ENCODE data around the gene VIT. TPM values are rescaled to one million over a fixed set of nuclear protein-coding genes. Genes with fewer than 3 reads are reported as not detected.

Gene VIT
- total RNA-seq, 2 experiments from 2014 or later: not detected

DNA sequence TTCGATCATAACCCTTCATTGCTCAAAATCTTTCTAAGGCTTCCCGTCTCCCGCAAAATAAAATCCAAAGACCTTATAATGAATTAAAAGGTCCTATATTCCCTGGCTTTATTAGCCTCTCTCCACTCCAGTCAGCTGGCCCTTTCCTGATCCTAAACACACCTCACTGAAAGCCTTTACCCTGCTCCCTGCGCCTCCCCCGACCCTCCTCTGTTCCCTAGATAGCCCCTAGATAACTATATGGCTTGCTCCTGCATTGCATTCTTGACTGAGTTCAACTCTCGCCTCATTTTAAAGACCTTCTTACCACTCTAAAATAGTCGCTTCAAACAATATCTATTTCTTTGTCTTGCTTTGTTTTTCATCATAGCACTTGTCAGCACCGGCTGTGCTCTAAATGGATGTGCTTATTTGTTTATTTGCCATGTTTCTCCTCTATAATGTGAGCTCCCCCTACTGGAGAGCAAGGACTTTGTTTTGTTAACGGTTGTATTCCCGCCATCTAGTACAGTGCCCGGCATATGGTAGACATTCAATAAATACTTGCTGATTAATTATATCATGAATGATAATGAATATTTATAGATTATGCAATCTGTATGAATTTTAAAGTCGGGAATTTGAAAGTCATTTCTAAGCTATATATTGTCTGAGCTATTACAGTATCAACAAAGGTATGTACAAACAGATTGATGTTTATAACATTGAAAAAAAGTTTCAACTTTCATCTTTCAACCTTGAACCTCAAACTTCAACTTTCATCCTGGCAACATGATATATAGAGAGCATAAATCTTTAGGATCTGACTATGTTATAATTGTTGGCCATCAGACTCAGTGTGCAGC lies 32.4 kb upstream of the VIT start:
- no peaks in the 10 kb centered on the region for H3K9me3 Mint-ChIP-seq

DNA sequence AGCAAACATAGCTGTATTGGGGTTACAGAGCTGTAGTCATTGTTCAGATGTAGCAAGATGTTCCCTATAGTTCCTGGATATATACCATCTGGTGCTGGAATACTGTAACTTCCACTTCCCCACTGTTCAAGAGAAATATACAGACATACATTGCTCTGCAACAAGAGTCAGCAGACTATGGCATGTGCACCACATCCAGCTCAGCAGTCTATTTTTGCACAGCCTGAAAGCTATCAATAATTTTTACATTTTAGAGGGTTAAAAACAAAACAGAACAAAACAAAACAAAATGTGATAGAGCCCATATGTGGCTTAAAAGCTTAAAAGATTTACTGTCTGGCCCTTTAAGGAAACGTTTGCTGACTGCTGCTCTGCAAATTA lies 31.8 kb upstream of the VIT start:
- H3K4me1 Mint-ChIP-seq (ENCODE audit: low read depth): no peaks in the 10 kb centered on the region
- POLR2A ChIA-PET: no interaction called here
- H3K9me3 Mint-ChIP-seq: no peaks in the 10 kb centered on the region
- no peak for DNase-seq
- peaks cover 13% of the 10 kb centered on the region for H3K27me3 Mint-ChIP-seq
- H3K36me3 Mint-ChIP-seq: no peaks in the 10 kb centered on the region
- intact Hi-C loops (cut with micrococcal nuclease): loop anchor here (1.0 to 5.0 kb wide), 2 partner anchors 157 to 312 kb away; no protein-coding TSS in a partner anchor
- H3K27ac Mint-ChIP-seq: no peak overlapping the region
- H3K4me3 Mint-ChIP-seq: no peak overlapping the region
- CTCF ChIA-PET: interaction anchor here (0.6 to 3.1 kb wide), 24 partner anchors 8 to 1496 kb away, joined by 3 to 14 read pairs (median 4); partner anchors contain the start of gene CRIM1

More for the DNA sequence above, 32.4 kb upstream of the VIT start:
- Mint-ChIP-seq H3K27ac (no peak overlapping the region), H3K36me3 (no peaks in the 10 kb centered on the region), H3K27me3 (peaks cover 13% of the 10 kb centered on the region), H3K4me1 (ENCODE audit: low read depth) (no peaks in the 10 kb centered on the region), H3K4me3 (no peak overlapping the region)
- ChIA-PET CTCF (interaction anchor here (0.6 to 3.1 kb wide), 25 partner anchors 8 to 1495 kb away, joined by 3 to 14 read pairs (median 4); partner anchors contain the start of gene CRIM1), POLR2A (no interaction called here)
- intact Hi-C loops (cut with micrococcal nuclease): loop anchor here (1.0 to 5.0 kb wide), 2 partner anchors 157 to 312 kb away; no protein-coding TSS in a partner anchor
- DNase-seq: peak; percentile 14

DNA sequence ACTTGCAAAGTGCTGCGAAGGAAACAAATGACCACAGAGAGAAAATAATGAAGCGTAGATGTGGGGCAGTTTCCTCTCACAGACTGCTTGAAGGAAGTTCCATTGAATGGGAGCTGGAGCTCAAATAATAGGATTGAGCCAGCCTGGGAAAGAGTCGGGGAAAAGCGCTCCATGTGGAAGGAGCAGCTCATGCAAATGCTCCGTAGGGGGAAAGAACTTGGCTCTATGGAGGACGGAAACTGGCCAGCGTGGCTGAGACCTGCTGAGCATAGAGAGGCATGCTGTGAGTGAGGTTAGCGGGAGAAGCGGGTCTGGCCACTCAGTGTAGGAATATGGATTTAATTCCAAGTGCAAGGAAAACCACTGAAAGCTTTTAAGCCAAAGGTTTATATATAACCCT lies 28.6 kb upstream of the VIT start:
- H3K9me3 Mint-ChIP-seq: no peaks in the 10 kb centered on the region
- intact Hi-C loops (cut with micrococcal nuclease): no loop called here
- POLR2A ChIA-PET: no interaction called here

DNA sequence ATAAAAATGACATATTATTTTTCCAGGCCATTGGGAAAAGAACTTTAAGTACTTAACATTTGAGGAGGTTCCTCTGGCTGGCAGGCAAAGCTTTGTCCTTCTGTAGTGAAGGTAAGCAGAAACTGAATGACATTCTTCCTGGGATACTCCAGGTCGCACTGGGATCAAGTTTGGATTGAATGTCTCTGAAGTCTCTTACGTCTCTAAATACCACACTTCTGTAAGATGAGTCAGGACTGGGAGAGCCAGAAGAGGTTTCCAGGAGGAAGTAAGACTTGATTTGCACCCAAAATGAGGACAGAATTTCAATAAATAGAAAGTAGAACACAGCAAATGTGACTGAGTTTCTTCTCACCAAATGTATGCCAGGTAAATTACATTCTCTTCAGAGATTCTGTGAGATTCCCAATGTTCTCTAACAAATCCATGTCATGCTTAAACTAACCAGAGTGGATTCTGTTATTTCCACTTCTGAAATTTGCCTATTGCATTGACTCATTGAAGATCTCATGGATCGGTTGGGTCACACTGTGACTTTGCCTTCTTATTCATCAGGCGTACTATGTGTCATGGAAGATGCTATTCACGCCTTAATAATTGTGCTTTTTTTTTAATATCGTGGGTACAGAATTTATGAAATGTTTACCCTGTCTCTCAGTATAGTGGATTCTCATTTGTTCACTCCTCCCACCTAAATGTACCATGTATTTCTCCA lies 25.5 kb upstream of the VIT start:
- CTCF ChIA-PET: interaction anchor here (0.7 kb wide), 1 partner anchor 728 kb away, joined by 3 read pairs; no protein-coding TSS in a partner anchor
- intact Hi-C loops (cut with micrococcal nuclease): no loop called here
- DNase-seq: no peak
- POLR2A ChIA-PET: no interaction called here
- H3K27ac Mint-ChIP-seq: no peak overlapping the region
- H3K9me3 Mint-ChIP-seq: no peaks in the 10 kb centered on the region
- no peaks in the 10 kb centered on the region for H3K36me3 Mint-ChIP-seq
- no peak overlapping the region for H3K4me3 Mint-ChIP-seq
- H3K27me3 Mint-ChIP-seq: peaks cover 23% of the 10 kb centered on the region
- no peaks in the 10 kb centered on the region for H3K4me1 Mint-ChIP-seq (ENCODE audit: low read depth)

More for the DNA sequence above, 28.6 kb upstream of the VIT start:
- no peak for DNase-seq
- Mint-ChIP-seq H3K27me3 (peaks cover 19% of the 10 kb centered on the region), H3K27ac (no peak overlapping the region), H3K4me3 (no peak overlapping the region), H3K36me3 (no peaks in the 10 kb centered on the region), H3K4me1 (ENCODE audit: low read depth) (no peaks in the 10 kb centered on the region)
- CTCF ChIA-PET: no interaction called here

DNA sequence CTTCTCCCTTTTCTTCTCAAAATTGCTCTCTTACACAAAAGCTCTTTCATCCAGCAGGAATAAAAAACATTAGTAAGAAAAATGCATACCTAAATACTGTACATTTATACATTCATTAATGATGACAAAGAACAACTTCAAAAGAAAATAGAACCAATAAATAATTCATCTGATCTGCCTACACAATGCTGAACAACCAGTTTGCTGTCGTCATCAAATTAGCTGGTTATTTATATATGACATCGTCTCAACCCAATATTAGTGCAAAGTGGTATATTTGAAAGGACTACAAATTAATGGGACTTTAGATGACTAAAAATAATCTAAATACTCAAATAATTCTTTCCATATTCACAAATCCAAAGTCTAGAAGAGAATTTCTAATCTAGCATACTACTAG lies 24.8 kb upstream of the VIT start:
- Mint-ChIP-seq H3K36me3 (no peaks in the 10 kb centered on the region), H3K27ac (no peak overlapping the region), H3K27me3 (peaks cover 28% of the 10 kb centered on the region), H3K4me3 (no peak overlapping the region), H3K9me3 (no peaks in the 10 kb centered on the region), H3K4me1 (ENCODE audit: low read depth) (peaks cover under 1% of the 10 kb centered on the region)
- DNase-seq: no peak
- intact Hi-C loops (cut with micrococcal nuclease): no loop called here
- ChIA-PET CTCF (interaction anchor here (0.5 to 0.7 kb wide), 2 partner anchors 108 to 728 kb away, joined by 3 read pairs; no protein-coding TSS in a partner anchor), POLR2A (no interaction called here)

DNA sequence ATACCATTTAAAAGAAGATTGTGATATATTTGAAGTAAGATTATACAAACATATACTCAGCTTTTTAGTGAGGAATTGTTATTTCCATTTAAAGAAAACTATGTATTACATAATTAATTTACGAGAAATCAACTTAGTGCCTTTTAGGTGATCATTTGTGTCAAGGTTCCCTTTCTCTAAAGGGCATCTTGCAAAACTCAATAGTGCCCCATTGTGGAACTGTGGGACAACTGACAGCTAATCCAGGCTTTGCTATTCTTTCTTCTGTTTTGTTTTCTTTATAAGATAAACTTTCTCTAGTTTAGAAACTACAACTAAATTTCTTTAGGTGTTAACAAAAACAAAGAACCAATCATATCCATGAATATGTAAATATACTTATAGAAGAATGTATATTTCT lies 24.3 kb upstream of the VIT start:
- intact Hi-C loops (cut with micrococcal nuclease): no loop called here
- Mint-ChIP-seq H3K27ac (no peak overlapping the region), H3K4me3 (no peak overlapping the region), H3K9me3 (no peaks in the 10 kb centered on the region), H3K27me3 (peaks cover 29% of the 10 kb centered on the region), H3K36me3 (no peaks in the 10 kb centered on the region), H3K4me1 (ENCODE audit: low read depth) (peaks cover 4% of the 10 kb centered on the region)
- CTCF ChIA-PET: interaction anchor here (0.5 to 1.1 kb wide), 4 partner anchors 8 to 729 kb away, joined by 3 to 4 read pairs (median 3); no protein-coding TSS in a partner anchor
- POLR2A ChIA-PET: no interaction called here
- no peak for DNase-seq

DNA sequence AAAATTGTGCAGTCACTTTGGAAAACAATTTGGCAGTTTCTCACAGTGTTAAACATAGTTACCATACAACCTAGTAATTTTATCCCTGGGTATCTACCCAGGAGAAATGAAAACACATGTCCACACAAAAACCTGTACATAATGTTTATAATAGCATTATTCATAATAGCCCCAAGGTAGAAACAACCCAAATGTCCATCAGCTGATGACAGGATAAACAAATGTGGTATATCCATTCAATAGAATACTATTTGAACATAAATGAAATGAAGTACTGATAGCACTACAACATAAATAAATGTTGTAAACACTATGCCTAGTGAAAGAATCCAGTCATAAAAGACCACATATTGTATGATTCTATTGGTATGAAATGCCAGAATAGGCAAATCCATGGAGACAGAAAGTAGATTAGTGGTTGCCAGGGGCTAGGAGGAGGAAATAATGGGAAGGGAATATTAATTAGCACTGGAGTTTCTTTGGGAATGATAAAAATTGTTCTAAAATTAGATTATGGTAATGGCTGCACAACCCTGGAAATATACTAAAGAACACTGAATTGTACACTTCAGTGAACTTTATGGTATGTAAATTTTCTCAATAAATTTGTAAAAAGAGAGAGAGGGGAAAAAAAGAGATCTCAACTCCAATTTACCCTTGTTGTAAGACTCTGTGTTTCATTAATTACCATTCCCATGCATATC lies 20.8 kb upstream of the VIT start:
- Mint-ChIP-seq H3K9me3 (peaks cover 9% of the 10 kb centered on the region), H3K36me3 (peaks cover 4% of the 10 kb centered on the region), H3K27me3 (peaks cover 35% of the 10 kb centered on the region), H3K4me1 (ENCODE audit: low read depth) (peaks cover 6% of the 10 kb centered on the region), H3K4me3 (no peak overlapping the region), H3K27ac (no peak overlapping the region)
- CTCF ChIA-PET: interaction anchor here (3.8 kb wide), 1 partner anchor 11 kb away, joined by 14 read pairs; no protein-coding TSS in a partner anchor
- POLR2A ChIA-PET: no interaction called here
- intact Hi-C loops (cut with micrococcal nuclease): no loop called here
- DNase-seq: no peak

DNA sequence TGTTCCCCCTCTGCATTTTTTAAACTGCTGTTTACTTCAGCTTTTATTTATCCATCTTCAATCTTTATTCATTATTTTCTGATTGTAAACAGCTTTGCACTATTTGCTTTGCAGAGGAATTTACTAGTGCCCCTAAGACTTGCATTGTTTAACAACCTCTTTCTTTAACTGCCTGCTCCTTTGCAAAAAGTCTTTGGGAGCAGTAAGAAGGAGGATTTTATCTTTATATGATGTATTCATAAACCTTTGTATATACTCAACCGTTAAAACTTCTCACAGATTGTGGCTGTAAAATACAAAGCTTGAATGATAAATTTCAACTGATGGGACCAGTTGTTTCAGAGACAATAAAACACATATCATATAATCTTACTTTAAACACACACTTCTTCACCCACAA lies 20.1 kb upstream of the VIT start:
- Mint-ChIP-seq H3K4me3 (no peak overlapping the region), H3K36me3 (peaks cover 4% of the 10 kb centered on the region), H3K4me1 (ENCODE audit: low read depth) (peaks cover 6% of the 10 kb centered on the region), H3K9me3 (peaks cover 9% of the 10 kb centered on the region), H3K27ac (no peak overlapping the region), H3K27me3 (peaks cover 36% of the 10 kb centered on the region)
- intact Hi-C loops (cut with micrococcal nuclease): no loop called here
- ChIA-PET CTCF (interaction anchor here (3.8 kb wide), 1 partner anchor 11 kb away, joined by 14 read pairs; no protein-coding TSS in a partner anchor), POLR2A (no interaction called here)
- DNase-seq: no peak

DNA sequence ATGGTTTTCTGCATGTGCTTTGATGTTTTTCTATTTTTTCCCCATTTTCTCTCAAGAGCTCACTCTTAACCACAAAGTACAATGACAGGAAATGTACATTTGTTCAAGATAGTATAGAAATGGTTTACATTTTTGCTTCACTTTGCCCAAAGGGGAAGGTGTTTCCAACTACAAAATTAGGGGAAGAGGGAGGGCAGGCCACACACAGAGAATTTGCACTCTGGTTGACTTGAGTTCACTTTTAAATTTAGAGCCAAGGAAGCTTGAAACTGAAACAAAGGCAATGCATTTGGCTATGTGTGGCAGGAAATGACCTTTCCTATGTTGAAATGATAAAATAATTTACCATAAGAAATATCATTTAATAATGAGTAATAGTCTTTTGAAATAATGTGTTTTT lies 19.1 kb upstream of the VIT start:
- no peak for DNase-seq
- peaks cover 32% of the 10 kb centered on the region for H3K27me3 Mint-ChIP-seq
- peaks cover 9% of the 10 kb centered on the region for H3K9me3 Mint-ChIP-seq
- ChIA-PET POLR2A (no interaction called here), CTCF (interaction anchor here (3.8 kb wide), 1 partner anchor 12 kb away, joined by 14 read pairs; no protein-coding TSS in a partner anchor)
- no peak overlapping the region for H3K27ac Mint-ChIP-seq
- intact Hi-C loops (cut with micrococcal nuclease): no loop called here
- H3K36me3 Mint-ChIP-seq: peaks cover 4% of the 10 kb centered on the region
- no peak overlapping the region for H3K4me3 Mint-ChIP-seq
- H3K4me1 Mint-ChIP-seq (ENCODE audit: low read depth): peaks cover 6% of the 10 kb centered on the region

DNA sequence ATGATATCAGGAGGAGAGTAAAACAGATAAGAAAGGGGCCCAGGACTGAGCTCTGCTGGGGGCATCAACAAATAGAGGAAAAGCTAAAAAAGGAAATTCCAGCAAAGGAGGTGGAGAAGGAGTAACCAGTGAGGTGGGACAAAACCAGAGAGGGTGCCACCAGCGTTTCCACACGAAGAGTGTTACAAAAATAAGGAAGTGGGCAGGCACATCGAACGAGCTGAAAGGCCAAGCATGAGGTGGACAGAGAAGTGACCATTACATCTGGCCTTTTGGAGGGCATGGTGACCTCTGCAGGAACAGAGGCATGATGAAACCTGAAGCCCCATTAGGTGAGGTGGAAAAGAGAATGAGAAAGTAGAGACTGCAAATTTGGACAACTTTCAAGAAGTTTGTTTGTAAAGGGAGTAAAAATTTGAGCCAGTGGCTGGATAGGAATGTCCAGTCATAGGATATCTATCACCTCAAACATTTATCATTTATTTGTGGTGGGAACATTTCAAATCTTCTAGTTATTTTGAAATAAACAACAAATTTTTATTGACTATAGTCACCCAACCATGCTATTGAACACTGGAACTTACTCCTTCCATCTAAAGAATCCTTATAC lies 18.4 kb upstream of the VIT start:
- no peak overlapping the region for H3K4me3 Mint-ChIP-seq
- H3K36me3 Mint-ChIP-seq: peaks cover 4% of the 10 kb centered on the region
- POLR2A ChIA-PET: no interaction called here
- no peak overlapping the region for H3K27ac Mint-ChIP-seq
- CTCF ChIA-PET: interaction anchor here (3.8 kb wide), 1 partner anchor 13 kb away, joined by 14 read pairs; no protein-coding TSS in a partner anchor
- peaks cover 31% of the 10 kb centered on the region for H3K27me3 Mint-ChIP-seq
- intact Hi-C loops (cut with micrococcal nuclease): no loop called here
- peaks cover 9% of the 10 kb centered on the region for H3K9me3 Mint-ChIP-seq
- peaks cover 6% of the 10 kb centered on the region for H3K4me1 Mint-ChIP-seq (ENCODE audit: low read depth)
- no peak for DNase-seq

DNA sequence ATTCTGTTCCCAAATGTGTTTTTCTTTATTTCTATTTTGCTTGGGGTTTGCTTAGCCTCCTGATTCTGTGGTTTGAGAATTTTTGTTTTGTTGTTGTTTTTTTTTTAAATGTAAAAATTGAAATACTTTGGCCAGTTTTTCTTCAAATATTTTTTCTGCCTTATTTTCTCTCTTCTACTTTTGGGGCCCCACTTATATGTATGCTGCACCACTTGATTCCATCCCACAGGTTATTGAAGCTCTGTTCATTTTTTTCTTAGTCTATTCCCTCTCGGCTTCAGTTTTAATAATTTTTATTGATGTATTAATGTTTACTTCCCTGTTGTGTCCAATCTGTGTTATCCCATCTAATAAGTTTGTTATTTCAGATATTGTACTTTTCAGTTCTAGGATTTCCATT lies 17.7 kb upstream of the VIT start:
- intact Hi-C loops (cut with micrococcal nuclease): no loop called here
- H3K27ac Mint-ChIP-seq: no peak overlapping the region
- no peak for DNase-seq
- peaks cover 4% of the 10 kb centered on the region for H3K36me3 Mint-ChIP-seq
- peaks cover 6% of the 10 kb centered on the region for H3K4me1 Mint-ChIP-seq (ENCODE audit: low read depth)
- no peak overlapping the region for H3K4me3 Mint-ChIP-seq
- CTCF ChIA-PET: no interaction called here
- POLR2A ChIA-PET: no interaction called here
- peaks cover 33% of the 10 kb centered on the region for H3K27me3 Mint-ChIP-seq
- H3K9me3 Mint-ChIP-seq: peaks cover 9% of the 10 kb centered on the region

Data from activated CD4-positive, alpha-beta memory T cell treated with anti-CD3 and anti-CD28 coated beads for 36 hours (primary cell).